Measurements from ENCODE around the gene MVB12B. TPM values are rescaled to one million over a fixed set of nuclear protein-coding genes. Genes with fewer than 3 reads are reported as not detected.

MVB12B gene
- total RNA-seq, 2 donors from 2014 or later, result 1.1 to 13.3 TPM

GRCh38 chr9:126508928-126509327 is 182.3 kb downstream of the MVB12B start:
- Mint-ChIP-seq H3K4me3 (no peak overlapping the region), H3K27ac (no peak overlapping the region), H3K9me3 (no peaks in the 10 kb centered on the region), H3K27me3 (peaks cover 15 to 22% of the 10 kb centered on the region in 2 donors), H3K4me1 (ENCODE audit: low read depth in 2 of 2) (peaks cover 0 to 10% of the 10 kb centered on the region in 2 donors), H3K36me3 (no peaks in the 10 kb centered on the region)
- ATAC-seq (no peak), DNase-seq (ENCODE audit: low spot score) (no peak)

DNA sequence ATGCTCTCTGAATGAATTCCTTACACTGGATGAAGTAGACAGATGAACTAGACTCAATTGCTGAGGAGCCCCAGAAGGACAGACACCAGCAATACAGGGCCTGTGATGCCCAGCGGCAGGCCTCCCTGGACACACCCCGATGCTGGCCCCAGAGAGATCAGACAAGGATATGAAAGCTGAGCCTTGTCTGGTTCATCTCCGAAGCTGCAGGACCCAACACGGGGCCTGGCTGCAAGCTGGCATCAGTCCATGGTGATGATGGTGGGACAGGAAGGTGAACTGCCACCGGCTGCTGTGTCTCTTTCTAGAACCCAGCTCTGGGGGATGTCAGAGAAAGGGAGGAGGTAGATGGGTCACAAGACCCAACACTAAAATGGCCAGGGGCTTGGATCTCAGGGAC is 183.1 kb downstream of the MVB12B start:
- Mint-ChIP-seq H3K4me1 (ENCODE audit: low read depth in 2 of 2) (peaks cover 0 to 10% of the 10 kb centered on the region in 2 donors), H3K4me3 (no peak overlapping the region), H3K27me3 (peaks cover 15 to 22% of the 10 kb centered on the region in 2 donors), H3K36me3 (no peaks in the 10 kb centered on the region), H3K27ac (no peak overlapping the region), H3K9me3 (no peaks in the 10 kb centered on the region)
- DNase-seq (ENCODE audit: low spot score) (no peak), ATAC-seq (no peak)

DNA sequence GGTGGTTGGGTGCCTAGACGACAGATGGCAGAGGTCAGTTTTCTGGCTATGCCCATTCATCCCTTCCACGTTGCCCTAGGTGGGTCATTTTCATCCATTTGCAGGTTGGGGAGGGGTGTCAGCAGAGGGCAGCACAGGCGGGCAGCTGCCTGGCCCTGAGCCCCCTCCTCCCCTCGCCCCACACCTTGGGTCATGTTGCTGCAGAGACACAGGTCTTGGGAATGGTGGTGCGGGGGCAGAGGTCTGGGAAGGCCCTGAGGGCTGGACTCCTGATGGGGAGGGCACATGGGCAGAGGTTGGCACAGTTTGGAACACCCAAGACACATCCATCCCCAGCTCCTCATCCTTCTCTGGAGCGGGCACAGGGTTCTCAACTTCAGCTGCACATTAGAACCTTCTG is 183.9 kb downstream of the MVB12B start:
- DNase-seq (ENCODE audit: low spot score), result no peak
- Mint-ChIP-seq H3K9me3 (no peaks in the 10 kb centered on the region), H3K4me1 (ENCODE audit: low read depth in 2 of 2) (peaks cover 6 to 15% of the 10 kb centered on the region in 2 donors), H3K27ac (no peak overlapping the region), H3K4me3 (no peak overlapping the region), H3K27me3 (peaks cover 15 to 22% of the 10 kb centered on the region in 2 donors), H3K36me3 (no peaks in the 10 kb centered on the region)
- no peak for ATAC-seq

GRCh38 chr9:126511411-126511810 is 184.8 kb downstream of the MVB12B start:
- H3K4me3 Mint-ChIP-seq, result no peak overlapping the region

DNA sequence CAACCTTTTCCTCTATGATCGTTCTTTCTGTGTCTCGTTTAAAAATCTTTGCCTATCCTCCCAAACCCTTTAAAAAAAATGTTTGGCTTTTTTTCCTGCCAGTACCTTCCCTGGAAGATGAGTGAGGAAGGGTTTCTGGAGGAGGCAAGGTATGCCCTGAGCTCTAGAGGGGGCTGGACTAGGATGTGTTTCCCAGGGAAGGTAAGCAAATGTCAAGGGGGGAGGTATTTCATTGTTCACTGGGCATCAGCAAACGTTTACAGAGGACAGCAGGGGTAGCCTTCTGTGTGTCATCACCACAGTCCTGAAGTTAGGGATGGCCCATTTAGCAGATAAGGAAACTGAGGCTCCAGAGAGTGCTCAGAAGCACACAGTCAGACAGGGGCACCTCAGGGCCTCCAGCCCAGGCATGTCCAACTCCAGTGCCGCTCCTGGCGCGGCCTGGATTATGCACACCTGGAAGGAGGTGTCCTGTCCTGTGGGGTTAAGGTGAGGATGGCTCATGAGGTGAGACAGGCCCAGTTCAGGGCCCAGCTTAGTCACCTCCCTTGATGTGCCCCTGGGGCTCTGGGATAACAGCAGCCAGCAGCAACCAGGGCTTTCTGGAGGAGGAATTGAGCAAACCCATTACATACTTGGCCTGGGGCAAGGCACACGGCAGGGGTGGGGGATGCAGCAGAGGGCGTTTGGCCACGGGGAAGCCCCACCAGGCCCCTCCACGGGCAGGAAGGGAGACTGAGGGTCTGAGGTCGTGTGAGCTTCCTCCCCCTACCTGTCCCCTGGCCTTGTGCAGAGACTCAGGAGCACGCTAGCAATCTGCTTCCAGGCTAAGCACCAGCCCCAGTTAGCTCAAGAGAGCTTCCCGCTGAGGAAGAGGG is 186.8 kb downstream of the MVB12B start:
- Mint-ChIP-seq H3K4me3 (no peak overlapping the region), H3K36me3 (no peaks in the 10 kb centered on the region)

More at GRCh38 chr9:126511411-126511810, 184.8 kb downstream of the MVB12B start:
- Mint-ChIP-seq H3K27ac (peak overlapping the region in 1 of 2 donors; percentile 31), H3K27me3 (peaks cover 15 to 22% of the 10 kb centered on the region in 2 donors), H3K36me3 (no peaks in the 10 kb centered on the region), H3K9me3 (no peaks in the 10 kb centered on the region), H3K4me1 (ENCODE audit: low read depth in 2 of 2) (peaks cover 8 to 18% of the 10 kb centered on the region in 2 donors)
- no peak for ATAC-seq
- no peak for DNase-seq (ENCODE audit: low spot score)

GRCh38 chr9:126514037-126514821 is 187.6 kb downstream of the MVB12B start:
- Mint-ChIP-seq H3K4me1 (ENCODE audit: low read depth in 2 of 2) (peaks cover 35 to 41% of the 10 kb centered on the region in 2 donors), H3K9me3 (no peaks in the 10 kb centered on the region), H3K27ac (no peak overlapping the region)

More for the DNA sequence above, 186.8 kb downstream of the MVB12B start:
- Mint-ChIP-seq H3K4me1 (ENCODE audit: low read depth in 2 of 2) (peaks cover 27 to 35% of the 10 kb centered on the region in 2 donors), H3K9me3 (no peaks in the 10 kb centered on the region), H3K27ac (no peak overlapping the region), H3K27me3 (peaks cover 15 to 22% of the 10 kb centered on the region in 2 donors)
- no peak for DNase-seq (ENCODE audit: low spot score)
- no peak for ATAC-seq

DNA sequence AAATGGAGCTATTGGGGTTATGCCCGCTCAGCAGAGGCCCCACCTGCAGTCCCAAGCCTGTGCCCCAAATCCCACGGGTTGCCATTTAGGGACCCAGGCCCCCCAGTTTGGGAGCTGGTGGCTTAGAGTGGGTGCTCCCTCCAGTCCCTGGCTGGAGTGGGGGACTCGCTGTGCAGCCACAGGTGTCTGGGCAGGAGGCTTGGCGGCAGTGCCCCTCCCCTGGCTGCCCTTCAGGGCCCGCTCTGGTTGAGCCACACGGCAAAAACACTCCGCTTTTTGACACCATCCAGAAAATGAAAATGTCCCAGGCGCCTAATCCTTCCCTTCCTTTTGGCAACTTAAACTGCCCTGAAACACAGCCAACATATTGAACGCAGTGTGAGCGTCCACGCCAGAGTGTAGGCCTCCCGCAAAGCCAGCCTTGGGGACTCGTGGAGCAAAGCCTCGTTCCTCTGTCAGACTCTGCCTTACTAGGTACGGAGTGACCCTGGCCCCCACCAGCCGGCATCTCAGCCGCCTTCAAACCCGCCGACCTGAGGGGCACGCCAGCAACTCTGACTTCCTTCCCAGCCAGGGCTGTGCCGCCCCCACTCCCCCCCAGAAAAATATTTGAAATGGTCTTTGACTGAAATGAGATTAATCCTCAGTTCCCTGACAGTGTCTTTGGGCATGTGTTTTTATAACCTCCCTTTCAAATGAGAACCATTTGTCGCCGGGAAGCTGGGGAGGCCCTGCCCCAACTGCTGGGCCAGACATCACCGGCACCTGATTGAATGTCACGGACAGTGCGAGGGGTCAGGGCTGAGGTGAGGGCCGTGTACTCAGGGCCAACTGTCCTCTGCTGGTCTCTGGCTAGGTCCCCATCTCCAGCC is 188.6 kb downstream of the MVB12B start:
- no peak for ATAC-seq
- peaks cover 44 to 47% of the 10 kb centered on the region in 2 donors for H3K4me1 Mint-ChIP-seq (ENCODE audit: low read depth in 2 of 2)
- H3K36me3 Mint-ChIP-seq, result no peaks in the 10 kb centered on the region
- DNase-seq (ENCODE audit: low spot score), result no peak
- H3K9me3 Mint-ChIP-seq, result no peaks in the 10 kb centered on the region
- peak overlapping the region; percentile 49 for H3K4me3 Mint-ChIP-seq
- peaks cover 15 to 22% of the 10 kb centered on the region in 2 donors for H3K27me3 Mint-ChIP-seq
- peak overlapping the region in 1 of 2 donors; percentile 91 for H3K27ac Mint-ChIP-seq

More at GRCh38 chr9:126514037-126514821, 187.6 kb downstream of the MVB12B start:
- DNase-seq (ENCODE audit: low spot score), result peak; percentile 87
- Mint-ChIP-seq H3K27me3 (peaks cover 15 to 22% of the 10 kb centered on the region in 2 donors), H3K4me3 (no peak overlapping the region), H3K36me3 (no peaks in the 10 kb centered on the region)
- peak; percentile 88 to 90 for ATAC-seq

GRCh38 chr9:126515873-126516505 is 189.4 kb downstream of the MVB12B start:
- ATAC-seq (no peak), DNase-seq (ENCODE audit: low spot score) (no peak)
- H3K9me3 Mint-ChIP-seq, result no peaks in the 10 kb centered on the region
- no peaks in the 10 kb centered on the region for H3K36me3 Mint-ChIP-seq
- peaks cover 15 to 22% of the 10 kb centered on the region in 2 donors for H3K27me3 Mint-ChIP-seq
- peak overlapping the region; percentile 91 for H3K4me3 Mint-ChIP-seq
- H3K27ac Mint-ChIP-seq, result peak overlapping the region; percentile 88 to 91
- H3K4me1 Mint-ChIP-seq (ENCODE audit: low read depth in 2 of 2), result peaks cover 44 to 47% of the 10 kb centered on the region in 2 donors

- peak overlapping the region; percentile 91 for H3K4me3 Mint-ChIP-seq
- peak overlapping the region; percentile 88 to 91 for H3K27ac Mint-ChIP-seq
- DNase-seq (ENCODE audit: low spot score), result no peak
- no peaks in the 10 kb centered on the region for H3K9me3 Mint-ChIP-seq
- ATAC-seq, result no peak
- peaks cover 12 to 17% of the 10 kb centered on the region in 2 donors for H3K27me3 Mint-ChIP-seq
- H3K4me1 Mint-ChIP-seq (ENCODE audit: low read depth in 2 of 2), result peaks cover 44 to 49% of the 10 kb centered on the region in 2 donors
- no peaks in the 10 kb centered on the region for H3K36me3 Mint-ChIP-seq
Measured at GRCh38 chr9:126516561-126516935, 189.9 kb downstream of the MVB12B start.

- DNase-seq (ENCODE audit: low spot score) (peak; percentile 85), ATAC-seq (peak; percentile 74 to 85)
- H3K36me3 Mint-ChIP-seq, result no peaks in the 10 kb centered on the region
- H3K27ac Mint-ChIP-seq, result peak overlapping the region; percentile 88 to 91
- peaks cover 8 to 11% of the 10 kb centered on the region in 2 donors for H3K27me3 Mint-ChIP-seq
- H3K4me1 Mint-ChIP-seq (ENCODE audit: low read depth in 2 of 2), result peaks cover 44 to 49% of the 10 kb centered on the region in 2 donors
- H3K9me3 Mint-ChIP-seq, result no peaks in the 10 kb centered on the region
- peak overlapping the region; percentile 91 for H3K4me3 Mint-ChIP-seq
Measured at GRCh38 chr9:126516936-126517832, 190.6 kb downstream of the MVB12B start.

DNA sequence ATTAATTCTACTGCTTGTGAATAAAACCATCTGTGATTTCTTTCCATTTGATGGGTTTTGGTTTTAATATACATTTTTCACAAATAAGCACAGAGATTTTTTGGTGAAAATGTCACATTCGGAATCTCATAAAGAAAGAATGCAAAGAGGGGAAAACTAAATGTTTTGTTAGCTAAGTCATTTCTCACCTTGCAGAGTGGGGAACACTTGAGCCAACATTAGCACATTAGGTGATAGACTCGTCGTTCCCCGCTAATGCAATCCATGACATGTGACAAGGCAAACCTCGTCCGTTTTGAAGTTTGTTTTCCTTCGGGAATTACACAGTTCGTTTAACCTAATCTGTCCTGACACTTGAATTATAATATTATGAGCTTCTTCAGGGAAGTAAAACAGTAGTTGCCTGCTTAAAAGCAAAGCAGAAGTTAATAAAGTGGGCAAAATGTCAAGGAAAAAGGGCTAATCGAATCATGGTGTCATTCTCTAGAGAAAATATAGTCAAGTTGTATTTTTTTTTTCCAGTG is 191.3 kb downstream of the MVB12B start:
- DNase-seq (ENCODE audit: low spot score), result no peak
- Mint-ChIP-seq H3K4me1 (ENCODE audit: low read depth in 2 of 2) (peaks cover 47 to 55% of the 10 kb centered on the region in 2 donors), H3K27ac (peak overlapping the region; percentile 88 to 91), H3K9me3 (no peaks in the 10 kb centered on the region), H3K4me3 (peak overlapping the region; percentile 91), H3K27me3 (peaks cover 4 to 5% of the 10 kb centered on the region in 2 donors), H3K36me3 (no peaks in the 10 kb centered on the region)
- ATAC-seq, result no peak

GRCh38 chr9:126518763-126519162 is 192.1 kb downstream of the MVB12B start:
- Mint-ChIP-seq H3K4me3 (peak overlapping the region; percentile 91), H3K27ac (peak overlapping the region; percentile 88 to 91), H3K4me1 (ENCODE audit: low read depth in 2 of 2) (peaks cover 55 to 56% of the 10 kb centered on the region in 2 donors), H3K27me3 (no peaks in the 10 kb centered on the region), H3K9me3 (no peaks in the 10 kb centered on the region), H3K36me3 (no peaks in the 10 kb centered on the region)
- no peak for ATAC-seq
- no peak for DNase-seq (ENCODE audit: low spot score)

All from natural killer cell treated with Interleukin-12 subunit alpha and Interleukin-12 subunit beta and Interleukin-15 and Interleukin-18, amount 100 ng/mL, for 72 hours (primary cell).